GM12878 (cell line): Measurements from ENCODE around the gene APOBEC3H. TPM values are rescaled to one million over a fixed set of nuclear protein-coding genes. Genes with fewer than 3 reads are reported as not detected.

Source experiments
- E2F4 ChIP-seq: IDR thresholded peaks from 2 replicates; pipeline ENCODE4 v1.6.1; 2012; ENCODE audit warnings: low read depth, low read length, improper control_type of control experiment
- E2F8 ChIP-seq: fragments of 450-650 bp; IDR thresholded peaks from 2 replicates; pipeline ENCODE4 v1.6.1; 2018; ENCODE audit warnings: mild to moderate bottlenecking, low read depth, moderate library complexity; ENCODE audit not compliant: partially characterized antibody
- HSF1 ChIP-seq: fragments of 150-350 bp; IDR thresholded peaks from 2 replicates; pipeline ENCODE4 v1.6.1; 2014; ENCODE audit warnings: mild to moderate bottlenecking, low read depth, low read length
- PKNOX1 ChIP-seq: fragments of 450-650 bp; IDR thresholded peaks from 2 replicates; pipeline ENCODE4 v1.6.1; 2016; ENCODE audit warnings: mild to moderate bottlenecking
- RAD21 ChIP-seq: IDR thresholded peaks from 2 replicates; pipeline ENCODE4 v1.6.1; 2011; ENCODE audit warnings: mild to moderate bottlenecking, low read depth, low read length, moderate library complexity; ENCODE audit not compliant: insufficient read depth
- RELB ChIP-seq: fragments of 450-650 bp; IDR thresholded peaks from 2 replicates; pipeline ENCODE4 v1.6.1; 2017; ENCODE audit warnings: low read depth, mild to moderate bottlenecking, moderate library complexity
- SMARCA5 ChIP-seq: fragments of 450-650 bp; IDR thresholded peaks from 2 replicates; pipeline ENCODE4 v1.6.1; 2017; ENCODE audit warnings: mild to moderate bottlenecking
- SPI1 ChIP-seq: IDR thresholded peaks from 2 replicates; pipeline ENCODE4 v1.6.1; 2011; ENCODE audit warnings: low read depth, mild to moderate bottlenecking, low read length, moderate library complexity, borderline replicate concordance; ENCODE audit not compliant: insufficient read depth
- polyA plus RNA-seq, 11 experiments: library from polyadenylated mRNA; depleted of rRNA in 4 of 11; unstranded in 6 of 11; stranded (reverse) in 5 of 11; fragments of >200 nt; fragmentation: Nextera tagmentation in 4 of 11; fragmentation: Illumina TruSeq in 1 of 11; extraction: Ambion mirVana in 4 of 11; extraction: Trizol in 1 of 11; gene quantifications; 1 replicate in 1 of 11; 2 replicates in 10 of 11; pipeline versions ENCODE4 v1.2.1 to v1.2.3, GENCODE V29; 2011 to 2016; ENCODE audit warnings: inconsistent platforms in 2 of 11, missing spikeins in 2 of 11, low read depth in 1 of 11
- total RNA-seq, 4 experiments: library from RNA; depleted of rRNA in 3 of 4; stranded (reverse); fragments of >200 nt in 3 of 4; fragmentation: Illumina TruSeq in 1 of 4; extraction: Trizol in 1 of 4; gene quantifications; 2 replicates each; pipeline versions ENCODE4 v1.2.1 to v1.2.3, GENCODE V29; 2013 to 2021

APOBEC3H gene
- total and polyA plus RNA-seq, 10 of the 15 experiments (the other 5 are each of a cell fraction or from before 2014, with no cell fraction given), result 7.5 to 23.0 (median 14.8) TPM

- TF ChIP-seq RELB (no peak), SMARCA5 (no peak), SPI1 (no peak), PKNOX1 (no peak), RAD21 (no peak), E2F4 (no peak), HSF1 (no peak), E2F8 (no peak)
Observed at GRCh38 chr22:39091126-39092081, 5.6 kb upstream of the APOBEC3H start (continued).
